Gastrocnemius medialis (tissue), 4 donors: ENCODE measurements around the gene CALML4.

Source experiments
- CTCF ChIP-seq, 5 experiments: fragments of 450-650 bp in 3 of 5; fragments of 200-600 bp in 2 of 5; sonication (generic) in 2 of 5; IDR thresholded peaks in 4 of 5; conservative IDR thresholded peaks in 1 of 5; 1 replicate in 4 of 5; 2 replicates in 1 of 5; pipeline ENCODE4 v1.5.1; 2016 to 2019; ENCODE audit warnings: antibody characterized with exemption in 5 of 5, mild to moderate bottlenecking in 3 of 5, moderate library complexity in 3 of 5
- POLR2A ChIP-seq, 2 donors: fragments of 450-650 bp; IDR thresholded peaks; one replicate each; pipeline ENCODE4 v1.6.1; 2017; ENCODE audit warnings: antibody characterized with exemption in 2 of 2, mild to moderate bottlenecking in 2 of 2, moderate library complexity in 2 of 2

- TF ChIP-seq CTCF (IDR thresholded peaks at IDR 0.05 in 4 of 5, conservative IDR thresholded peaks at IDR 0.05 in 1 of 5) (no peak), POLR2A (IDR thresholded peaks at IDR 0.05) (no peak)
These were observed 7.3 kb downstream of the CALML4 start for GRCh38 chr15:68197661-68198437.
